ENCODE data around the gene AOC2. TPM values are rescaled to one million over a fixed set of nuclear protein-coding genes. Genes with fewer than 3 reads are reported as not detected.

Gene AOC2
- total and polyA plus RNA-seq, 2 of the 13 experiments (the other 11 are each of a cell fraction or from before 2014, with no cell fraction given): 1.2 to 3.3 TPM

GRCh38 chr17:42891539-42892152 is 47.3 kb downstream of the AOC2 start (continued):
- no peak for TF ChIP-seq ZNF407 (CRISPR knock-in tag; IDR thresholded peaks at IDR 0.05; ENCODE audit: not compliant biosample characterization)
- TF ChIP-seq MATR3 (CRISPR knock-in tag; IDR thresholded peaks at IDR 0.05): no peak
- peak; percentile 35; the same call in 1 of the 2 replicates for TF ChIP-seq ARID5B (CRISPR knock-in tag; IDR thresholded peaks at IDR 0.05)
- no peak for TF ChIP-seq USF2 (IDR thresholded peaks at IDR 0.05; ENCODE audit: low read depth, low read length)
- no peak for TF ChIP-seq USF2 (CRISPR knock-in tag; IDR thresholded peaks at IDR 0.05; ENCODE audit: borderline replicate concordance)
- TF ChIP-seq CBFB (CRISPR knock-in tag; IDR thresholded peaks at IDR 0.05): no peak
- no peak for TF ChIP-seq ZNF646 (CRISPR knock-in tag; IDR thresholded peaks at IDR 0.05)

All from HepG2 (cell line).